DLD1 (cell line): ENCODE data around the gene ELMO1.

Source experiments
- in situ Hi-C: cut with HindIII; loops from 2 replicates; pipeline ENCODE4 v1.10.0; 2017; ENCODE audit warnings: low sequenced_read_pairs

ELMO1 gene

GRCh38 chr7:37471619-37472018 lies 23.0 kb upstream of the ELMO1 start:
- in situ Hi-C loops, result no loop called here

GRCh38 chr7:37467002-37467401 lies 18.3 kb upstream of the ELMO1 start:
- in situ Hi-C loops, result no loop called here

DNA sequence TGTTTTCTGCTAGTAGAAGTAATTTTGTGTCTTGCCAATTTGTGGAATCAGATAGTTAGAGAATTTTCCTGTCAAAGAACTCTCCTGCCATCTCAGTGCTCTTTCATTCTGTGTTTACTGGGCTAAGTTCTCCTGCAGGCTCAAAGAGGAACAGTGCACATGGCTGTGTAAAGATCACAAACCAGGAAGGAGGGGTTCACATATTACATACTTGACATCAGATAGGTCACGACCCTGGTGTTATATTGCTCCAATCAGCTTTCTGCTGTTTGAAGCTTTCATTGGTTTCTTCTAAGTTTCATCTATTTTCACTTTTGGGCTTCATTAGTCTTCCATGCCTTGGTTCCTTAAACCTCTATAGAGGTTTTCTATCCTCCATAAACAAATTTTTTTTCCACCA lies 13.5 kb upstream of the ELMO1 start:
- in situ Hi-C loops, result no loop called here

- in situ Hi-C loops, result no loop called here
Observed at GRCh38 chr7:37455081-37455480, 6.4 kb upstream of the ELMO1 start.

DNA sequence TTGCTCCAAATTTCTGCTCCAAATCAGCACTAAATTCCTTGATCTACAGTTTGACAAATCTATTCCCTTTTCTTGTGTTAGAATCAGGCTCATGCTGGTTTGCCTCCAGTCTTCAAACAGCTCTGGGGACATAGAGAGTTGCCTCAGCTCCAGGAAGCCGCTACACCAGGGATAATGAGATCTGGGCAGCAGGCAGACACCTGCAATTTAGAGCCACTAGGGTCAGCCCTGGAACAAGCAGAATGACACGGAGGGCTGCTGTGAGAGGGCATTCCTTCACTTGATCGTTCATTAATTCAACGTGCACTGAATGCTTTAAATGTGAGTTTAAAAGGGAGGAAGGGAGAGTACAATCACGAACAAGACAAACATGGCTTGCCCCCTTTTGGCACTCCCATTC lies 3.7 kb upstream of the ELMO1 start:
- in situ Hi-C loops, result no loop called here

GRCh38 chr7:37450035-37450434 lies 1.4 kb upstream of the ELMO1 start:
- in situ Hi-C loops, result no loop called here

DNA sequence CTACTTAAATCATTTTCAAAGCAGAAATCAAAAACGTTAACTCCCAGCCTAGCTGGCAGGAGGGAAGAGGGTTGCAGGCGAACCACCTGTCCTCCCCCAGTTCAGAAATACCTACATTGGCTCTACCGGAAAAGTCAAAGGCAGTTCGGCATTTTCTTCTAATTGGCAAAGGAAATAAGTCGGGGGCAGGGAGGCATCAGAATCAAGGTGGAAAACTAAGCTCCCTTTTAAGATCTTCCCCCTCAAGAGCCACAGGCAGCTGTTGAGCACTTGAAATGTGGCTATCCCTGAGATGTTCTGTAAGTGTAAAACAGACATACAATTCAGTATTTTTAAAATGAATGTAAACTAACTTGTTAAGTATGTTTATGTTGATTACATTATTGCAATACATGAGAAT lies 957 bp upstream of the ELMO1 start:
- in situ Hi-C loops, result no loop called here

DNA sequence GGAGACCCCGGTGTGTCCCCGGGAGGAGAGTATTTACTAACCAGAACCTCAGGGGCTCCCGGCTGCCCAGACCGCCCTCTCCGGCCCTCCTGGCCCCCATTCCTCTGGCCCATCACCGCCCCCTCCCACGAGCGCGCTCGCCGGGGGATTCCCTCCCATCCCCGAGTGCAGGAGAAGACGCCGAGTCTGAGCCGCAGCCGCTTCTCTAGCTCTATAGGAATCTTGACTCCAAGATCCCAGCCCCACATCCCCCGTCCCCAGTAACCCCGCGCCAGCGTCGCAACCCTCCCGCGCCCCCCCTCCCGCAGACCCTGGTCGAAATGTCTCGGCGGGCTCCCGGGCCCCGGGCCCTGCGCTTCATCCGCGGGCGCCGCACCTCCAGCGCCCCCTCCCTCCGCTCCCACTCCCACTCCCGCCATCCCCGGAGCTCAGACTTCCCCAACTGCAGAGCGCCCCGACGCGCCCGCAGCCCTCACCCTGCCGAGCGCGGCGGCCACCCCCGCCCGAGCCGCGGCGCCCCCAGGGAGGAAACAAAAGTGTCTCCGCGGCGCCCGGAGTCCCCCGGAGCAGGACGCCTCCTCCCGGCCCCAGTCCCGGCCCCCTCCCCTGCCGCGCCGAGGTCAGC lies 541 bp downstream of the ELMO1 start:
- in situ Hi-C loops, result no loop called here

GRCh38 chr7:37446371-37446770 lies 2.3 kb downstream of the ELMO1 start:
- in situ Hi-C loops, result no loop called here

DNA sequence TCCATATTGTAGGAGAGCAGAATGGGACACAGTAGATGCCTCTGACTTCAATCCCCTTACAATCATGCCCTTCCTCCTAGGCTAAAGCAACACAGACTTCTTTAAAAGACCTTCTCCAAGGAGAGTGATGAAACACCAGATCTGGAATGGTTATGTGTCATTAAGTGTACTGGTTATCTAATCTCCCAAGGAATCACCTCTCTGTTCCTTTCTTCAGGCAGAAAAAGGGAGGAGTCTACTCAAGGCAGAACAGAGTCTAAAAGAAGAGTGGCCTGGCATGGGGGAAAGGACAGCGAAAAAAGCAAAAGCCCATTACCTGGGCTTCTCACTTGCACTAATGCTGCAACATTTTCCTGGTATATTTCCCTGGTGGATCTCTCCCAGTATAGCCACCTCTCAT lies 2.9 kb downstream of the ELMO1 start:
- in situ Hi-C loops, result no loop called here

DNA sequence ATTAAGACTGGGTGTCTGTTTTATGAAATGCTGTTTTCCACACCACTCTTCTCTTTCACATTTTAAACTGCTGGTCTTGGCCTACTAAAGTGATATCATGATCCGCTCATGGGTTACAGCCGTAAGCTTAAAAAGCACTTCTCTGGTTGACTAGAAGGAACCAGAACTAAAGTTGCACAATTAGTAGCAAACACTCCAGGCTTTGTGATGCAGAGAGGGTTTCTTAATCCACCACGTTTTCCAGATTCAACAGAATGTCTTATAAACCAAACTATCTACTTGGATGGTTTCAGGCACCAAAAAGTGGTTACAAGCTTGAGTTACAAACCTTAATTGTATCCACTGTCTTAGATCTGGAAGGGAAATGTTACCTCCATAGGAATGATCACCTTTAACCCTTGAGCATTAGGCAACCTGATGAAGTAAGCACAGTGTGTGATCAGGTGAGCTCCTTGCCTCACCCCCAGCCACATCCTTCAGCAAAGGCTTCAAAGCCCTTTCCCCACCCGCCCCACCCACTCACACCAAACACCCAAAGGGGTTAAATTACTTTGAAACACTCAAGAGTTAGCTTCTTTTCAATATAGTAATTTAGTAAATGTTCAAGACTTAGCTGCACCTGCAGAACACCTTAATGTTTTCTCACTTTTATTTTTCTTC lies 3.5 kb downstream of the ELMO1 start:
- in situ Hi-C loops, result no loop called here

DNA sequence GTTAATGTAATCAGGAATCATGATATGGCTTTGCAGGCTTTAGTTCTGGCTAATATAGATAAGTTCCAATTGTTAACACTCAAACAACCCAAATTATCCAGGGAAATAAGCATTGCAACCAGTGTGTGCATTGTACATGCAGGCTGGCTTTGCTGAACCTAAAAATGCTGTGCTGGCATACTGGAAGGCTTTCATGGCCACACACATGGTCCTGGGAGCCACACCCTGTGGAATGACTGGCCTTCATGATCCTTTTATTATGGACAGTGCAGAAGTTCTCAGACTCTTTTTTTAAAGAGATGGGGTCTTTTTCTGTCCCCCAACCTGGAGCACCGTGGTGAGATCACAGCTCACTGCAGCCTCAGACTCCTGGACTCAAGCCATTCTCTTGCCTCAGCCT lies 5.0 kb downstream of the ELMO1 start:
- in situ Hi-C loops, result no loop called here

- in situ Hi-C loops, result no loop called here
Observed at GRCh38 chr7:37442268-37442667, 6.4 kb downstream of the ELMO1 start.

GRCh38 chr7:37441816-37442215 lies 6.8 kb downstream of the ELMO1 start:
- in situ Hi-C loops, result no loop called here

DNA sequence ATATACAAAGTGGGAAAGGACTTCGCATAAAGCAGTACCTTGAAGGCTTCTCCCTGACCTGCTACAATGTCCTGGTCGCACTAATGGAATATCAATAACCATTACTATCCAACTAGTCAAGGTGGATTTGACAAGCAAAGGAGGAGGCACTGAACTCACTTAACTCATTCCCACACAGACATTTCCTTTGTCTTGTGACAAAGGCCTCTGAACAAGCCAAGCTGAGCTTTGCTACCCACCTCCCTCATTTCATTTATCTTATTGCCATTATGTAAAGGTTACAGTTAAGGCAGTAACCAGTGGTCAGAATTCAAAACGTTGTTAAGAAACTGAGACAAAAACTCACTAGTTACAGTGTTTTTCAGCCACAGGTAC lies 7.3 kb downstream of the ELMO1 start:
- in situ Hi-C loops, result no loop called here

DNA sequence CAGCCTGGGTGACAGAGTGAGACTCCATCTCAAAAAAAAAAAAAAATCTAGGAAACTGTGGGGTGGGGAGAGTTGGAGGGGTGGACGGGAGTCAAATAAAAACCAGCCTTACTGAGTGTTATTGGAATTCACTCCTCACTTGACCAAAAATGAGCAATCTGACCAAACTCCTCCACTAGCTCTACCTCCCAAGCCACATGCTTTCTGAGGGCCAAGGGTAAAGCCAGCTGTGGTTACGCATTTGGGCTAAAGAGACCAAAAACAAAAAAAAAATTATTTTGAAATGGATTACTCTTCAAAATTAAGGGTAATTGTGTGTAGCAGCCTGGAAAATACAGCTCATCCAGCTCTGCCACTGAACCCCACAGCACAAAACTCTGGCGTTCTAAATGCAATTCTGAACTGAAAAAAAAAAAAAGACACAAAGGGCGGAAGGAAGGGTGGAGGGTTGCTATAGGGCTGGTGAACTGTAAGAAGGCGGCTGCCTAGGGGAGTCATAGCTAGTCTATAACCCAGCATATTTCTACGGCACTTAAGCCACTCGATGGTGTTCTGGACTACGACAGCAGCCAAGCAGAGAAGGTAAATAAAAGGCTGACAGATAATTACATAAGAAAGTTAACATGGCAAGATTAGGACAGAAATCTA lies 7.8 kb downstream of the ELMO1 start:
- in situ Hi-C loops, result no loop called here

DNA sequence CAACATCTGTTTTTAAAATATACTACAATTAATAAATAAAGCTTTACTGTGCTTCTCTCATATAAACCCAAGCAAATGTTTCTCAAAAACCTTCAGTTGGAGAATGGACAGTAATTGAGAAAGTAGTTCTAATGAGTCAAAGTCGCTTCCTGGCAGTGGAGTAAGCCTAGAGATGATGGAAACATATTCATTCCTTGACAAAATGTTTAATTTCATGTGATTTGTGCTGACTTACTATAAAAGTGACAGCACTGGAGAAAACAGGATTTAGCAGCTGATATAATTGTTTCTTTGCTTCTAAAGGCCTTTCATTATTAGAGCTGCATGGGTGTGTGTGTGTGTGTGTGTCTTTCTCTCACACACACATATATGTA lies 9.0 kb downstream of the ELMO1 start:
- in situ Hi-C loops, result no loop called here

DNA sequence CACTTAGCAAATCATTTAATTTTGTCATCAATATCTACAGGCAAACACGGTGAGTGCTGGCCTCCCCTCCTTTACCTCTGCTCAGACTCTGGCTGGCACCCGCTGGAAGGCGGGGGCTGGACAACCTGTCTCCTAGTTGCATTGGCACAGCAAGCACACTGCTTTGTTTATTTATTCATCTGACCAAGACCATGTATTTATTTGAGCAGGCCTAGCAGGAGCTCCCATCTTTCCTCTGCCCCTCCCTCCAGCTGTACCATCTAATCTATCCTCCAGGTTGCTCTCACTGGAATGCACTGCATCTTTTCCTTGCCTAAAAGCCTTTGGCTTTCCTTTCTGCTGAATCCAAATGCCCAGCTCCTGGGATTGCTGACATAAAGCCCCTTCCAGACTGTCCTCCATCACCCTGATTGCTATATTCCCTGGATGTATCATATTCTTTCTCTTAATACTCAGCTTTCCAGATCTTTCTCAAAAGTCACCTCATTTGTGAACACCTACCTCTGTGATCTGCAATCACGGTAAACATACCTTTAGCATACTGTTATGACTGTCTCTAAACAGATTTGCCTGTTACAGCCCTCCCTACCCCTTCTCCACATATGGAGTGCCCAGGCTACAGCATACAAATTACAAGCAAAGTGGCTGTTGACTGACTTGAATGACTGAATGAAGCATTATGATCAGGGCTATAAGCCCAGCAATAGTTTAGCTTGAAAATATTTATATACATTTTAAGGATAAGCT lies 9.6 kb downstream of the ELMO1 start:
- in situ Hi-C loops, result no loop called here

DNA sequence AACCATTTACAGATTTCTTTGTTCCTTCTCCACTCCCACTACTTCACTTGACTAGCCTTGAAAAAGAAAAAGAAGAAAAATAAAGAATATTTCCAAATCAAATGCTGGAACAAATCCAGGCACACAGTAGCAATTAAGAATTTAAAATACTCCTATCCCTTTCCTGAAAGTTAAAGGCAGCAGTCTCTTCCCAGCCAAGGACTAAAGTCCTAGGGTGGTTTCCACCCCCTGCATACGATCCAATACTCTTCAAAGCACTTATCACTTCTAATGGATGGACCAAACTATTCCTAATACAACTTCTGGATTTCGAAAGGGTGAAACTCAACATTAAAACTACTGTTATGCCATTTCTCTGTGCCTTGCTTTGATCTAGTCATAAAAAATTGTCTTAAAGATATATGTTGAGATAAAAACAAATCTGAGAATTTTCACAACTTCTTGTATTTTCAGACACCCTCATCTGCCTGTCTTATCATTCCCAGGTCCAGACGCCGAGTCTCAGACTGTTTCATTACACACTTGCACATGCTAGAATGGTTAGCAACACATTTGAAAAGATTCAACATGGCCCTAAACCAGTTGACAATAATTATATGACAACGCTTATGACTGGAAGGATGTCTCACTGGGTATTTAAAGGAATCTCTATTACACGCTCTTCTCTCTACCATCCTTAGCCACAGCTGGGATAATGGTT lies 13.4 kb downstream of the ELMO1 start:
- in situ Hi-C loops, result no loop called here

DNA sequence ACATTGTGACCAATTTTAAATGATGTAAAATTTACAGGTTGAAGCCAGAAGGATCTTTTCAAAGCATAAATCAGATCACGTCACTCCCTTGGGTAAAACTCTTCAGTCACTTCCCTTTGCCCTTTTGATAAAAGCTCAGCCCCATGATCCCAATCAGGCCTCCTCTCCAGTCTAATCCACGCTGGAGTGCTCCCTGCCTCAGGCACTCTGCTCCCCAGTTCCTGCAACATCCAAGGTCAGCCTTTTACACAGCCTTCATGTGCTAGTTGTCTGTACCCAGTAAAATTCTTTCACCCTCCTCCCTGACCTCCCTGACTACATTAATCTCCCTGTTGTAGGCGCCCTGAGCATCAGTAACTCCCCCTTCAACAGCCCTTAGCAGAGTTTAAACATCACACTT lies 14.1 kb downstream of the ELMO1 start:
- in situ Hi-C loops, result no loop called here

- in situ Hi-C loops, result no loop called here
Observed at GRCh38 chr7:37433166-37433565, 15.5 kb downstream of the ELMO1 start.
